NOMO-1 treated with DMSO at 0.1 percent for 48 hours (cell line): ENCODE data around the gene GPR39.
"Not testable (repeated sequence)": the region's sequence is repeated elsewhere in the genome, so short reads cannot be mapped to it uniquely, and the experiment has no call there.

ENCODE experiments used
- DNase-seq: peaks from one replicate; lab custom pipeline; 2025; ENCODE audit not compliant: unreplicated experiment; lab: John Stamatoyannopoulos, UW

GPR39 gene

DNA sequence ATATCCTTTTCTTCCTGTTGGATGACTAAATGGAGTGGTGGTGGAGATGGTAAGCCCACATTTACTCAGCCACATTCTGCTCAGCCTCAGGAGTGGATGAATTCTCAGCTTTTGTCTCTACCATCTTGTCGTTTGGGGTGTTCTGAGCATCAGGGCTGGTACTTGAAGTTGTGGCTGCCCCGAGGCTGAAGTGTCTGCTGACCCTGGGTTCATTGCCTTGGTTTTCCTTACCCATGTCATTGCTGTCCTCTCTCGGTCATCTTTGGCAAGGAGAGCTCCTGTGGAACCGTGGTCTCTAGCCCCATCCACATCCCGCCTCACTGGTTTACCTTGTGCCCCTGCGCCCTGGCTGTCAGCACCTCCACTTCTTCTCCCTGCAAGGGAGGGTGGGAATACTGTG, 71.9 kb downstream of the GPR39 start:
- DNase-seq = no peak

DNA sequence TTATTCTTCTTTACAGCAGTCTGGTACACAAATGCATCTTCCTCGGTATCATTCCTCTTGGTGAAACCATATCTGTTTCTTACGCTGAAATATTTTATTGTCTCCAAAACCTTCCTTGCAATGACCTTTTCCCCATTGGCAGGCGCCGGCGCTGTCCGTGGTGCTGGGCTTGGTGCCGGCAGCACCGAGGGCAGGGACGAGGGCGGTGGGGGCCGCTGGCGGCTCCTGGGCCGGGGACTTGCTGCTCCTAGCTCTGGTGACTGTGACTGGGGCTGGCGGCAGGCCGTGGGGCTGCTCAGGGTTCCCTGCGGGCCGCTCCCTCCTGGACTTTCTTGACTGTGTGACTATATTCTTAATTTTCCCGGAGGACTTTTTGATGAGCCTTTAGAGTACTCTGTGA, 72.5 kb downstream of the GPR39 start:
- DNase-seq = no peak

DNA sequence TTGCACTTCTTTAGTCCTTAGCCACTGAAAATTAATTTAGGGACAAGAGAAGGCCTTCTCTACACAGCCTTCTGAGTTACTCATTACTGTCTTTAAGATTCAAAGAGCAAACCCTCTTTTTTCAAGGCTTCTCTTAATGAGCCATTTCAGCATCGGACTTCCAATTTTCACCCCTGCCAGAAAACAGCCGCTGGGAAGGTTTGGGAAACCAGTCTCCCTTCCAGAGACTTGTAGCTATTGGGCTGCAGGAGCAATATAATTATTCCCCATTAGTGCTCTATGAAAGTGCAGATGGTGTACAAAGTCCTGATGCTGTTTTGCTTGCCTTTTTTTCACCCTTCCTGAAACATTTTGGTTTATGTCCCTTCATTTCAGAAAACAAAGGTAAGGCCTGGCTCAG, 79.3 kb downstream of the GPR39 start:
- no peak for DNase-seq

GRCh38 chr2:132496555-132496954, 80.0 kb downstream of the GPR39 start:
- no peak for DNase-seq

GRCh38 chr2:132497591-132497990, 81.0 kb downstream of the GPR39 start:
- no peak for DNase-seq

GRCh38 chr2:132503701-132504100, 87.1 kb downstream of the GPR39 start:
- DNase-seq = no peak

- DNase-seq = no peak
Observed at GRCh38 chr2:132515010-132515409, 98.4 kb downstream of the GPR39 start.

GRCh38 chr2:132517386-132517785, 100.8 kb downstream of the GPR39 start:
- no peak for DNase-seq

DNA sequence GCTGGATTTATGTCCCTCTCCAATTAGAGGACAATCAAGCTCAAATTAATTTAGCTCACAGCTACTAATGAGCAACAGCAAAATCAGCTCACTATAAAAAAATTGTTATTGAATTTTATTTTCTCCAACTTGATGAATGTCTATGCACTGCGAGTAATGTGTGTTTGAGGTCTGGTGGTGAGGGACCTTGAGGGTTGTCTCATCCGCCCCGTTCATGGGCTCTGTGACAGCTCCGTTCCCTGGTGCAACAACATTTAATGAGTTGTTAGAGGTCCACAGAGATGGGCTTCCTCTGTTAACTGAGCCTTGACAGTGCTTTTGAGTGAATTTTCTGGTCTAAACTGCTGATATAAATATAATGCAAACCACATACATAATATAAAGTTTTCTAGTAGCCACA, 101.7 kb downstream of the GPR39 start:
- DNase-seq = no peak

DNA sequence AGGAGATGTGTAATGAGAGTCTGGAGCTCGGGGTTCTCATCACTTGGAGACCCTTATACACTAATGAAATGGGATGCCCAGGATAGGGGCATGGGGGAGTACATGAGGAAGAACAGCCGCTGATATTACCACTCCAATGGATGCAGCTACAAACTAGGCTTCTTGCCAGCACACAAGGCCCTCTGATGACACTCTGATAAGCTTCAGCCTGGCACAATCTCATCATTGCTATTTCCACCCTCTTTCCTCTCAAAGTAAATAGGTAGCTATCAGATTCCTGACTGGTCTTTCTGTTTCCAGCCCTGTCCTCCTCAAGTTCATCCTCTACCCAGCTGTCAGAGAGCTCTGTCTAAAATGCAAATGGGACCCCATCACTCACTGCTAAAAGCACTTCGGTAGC, 103.0 kb downstream of the GPR39 start:
- DNase-seq = no peak

DNA sequence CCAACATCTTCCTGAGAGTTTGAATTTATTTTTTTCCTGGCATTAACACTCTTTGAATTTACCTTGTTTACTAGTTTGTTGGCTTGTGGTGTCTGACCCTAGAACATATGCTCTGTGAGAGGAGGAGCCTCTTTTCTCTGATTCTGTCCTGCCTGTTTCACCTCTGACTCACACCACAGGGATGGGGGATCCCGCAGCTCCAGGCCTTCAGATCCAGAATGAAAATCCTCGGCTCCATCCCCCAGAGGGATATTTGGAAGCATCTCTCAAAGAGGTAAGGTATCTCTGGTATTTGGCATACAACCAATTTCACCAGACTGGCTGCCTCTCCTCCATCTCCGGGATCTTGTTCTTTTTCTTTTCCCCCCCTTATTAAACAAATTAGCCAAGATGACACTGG, 104.7 kb downstream of the GPR39 start:
- DNase-seq = no peak

- DNase-seq = no peak
Observed at GRCh38 chr2:132522901-132523300, 106.3 kb downstream of the GPR39 start.

- not testable (repeated sequence) for DNase-seq
Observed at GRCh38 chr2:132537061-132537460, 120.5 kb downstream of the GPR39 start.

DNA sequence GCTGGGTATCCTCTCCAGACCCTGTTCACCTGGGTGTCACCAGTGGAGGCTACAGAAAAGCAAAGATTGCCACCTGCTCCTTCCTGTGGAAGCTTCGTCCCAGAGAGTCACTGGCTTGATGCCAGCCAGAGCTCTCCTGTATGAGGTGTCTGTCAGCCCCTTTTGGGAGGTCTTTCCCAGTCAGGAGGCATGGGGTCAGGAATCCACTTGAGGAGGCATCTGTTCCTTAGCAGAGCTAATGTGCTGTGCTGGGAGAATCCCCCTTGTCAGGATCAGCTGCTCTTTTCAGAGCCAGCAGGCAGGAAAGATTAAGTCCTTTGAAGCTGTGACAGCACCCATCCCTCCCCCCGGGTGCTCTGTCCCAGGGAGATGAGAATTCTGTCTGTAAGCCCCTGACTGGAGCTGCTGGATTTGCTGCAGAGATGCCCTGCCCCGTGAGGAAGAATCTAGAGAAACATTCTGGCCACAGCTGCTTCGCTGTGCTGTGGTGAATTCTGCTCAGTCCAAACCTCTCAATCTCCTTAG, 121.8 kb downstream of the GPR39 start:
- no peak for DNase-seq

GRCh38 chr2:132540166-132540565, 123.6 kb downstream of the GPR39 start:
- no peak for DNase-seq

- DNase-seq = peak; percentile 8
Observed at GRCh38 chr2:132542953-132543569, 126.5 kb downstream of the GPR39 start.

DNA sequence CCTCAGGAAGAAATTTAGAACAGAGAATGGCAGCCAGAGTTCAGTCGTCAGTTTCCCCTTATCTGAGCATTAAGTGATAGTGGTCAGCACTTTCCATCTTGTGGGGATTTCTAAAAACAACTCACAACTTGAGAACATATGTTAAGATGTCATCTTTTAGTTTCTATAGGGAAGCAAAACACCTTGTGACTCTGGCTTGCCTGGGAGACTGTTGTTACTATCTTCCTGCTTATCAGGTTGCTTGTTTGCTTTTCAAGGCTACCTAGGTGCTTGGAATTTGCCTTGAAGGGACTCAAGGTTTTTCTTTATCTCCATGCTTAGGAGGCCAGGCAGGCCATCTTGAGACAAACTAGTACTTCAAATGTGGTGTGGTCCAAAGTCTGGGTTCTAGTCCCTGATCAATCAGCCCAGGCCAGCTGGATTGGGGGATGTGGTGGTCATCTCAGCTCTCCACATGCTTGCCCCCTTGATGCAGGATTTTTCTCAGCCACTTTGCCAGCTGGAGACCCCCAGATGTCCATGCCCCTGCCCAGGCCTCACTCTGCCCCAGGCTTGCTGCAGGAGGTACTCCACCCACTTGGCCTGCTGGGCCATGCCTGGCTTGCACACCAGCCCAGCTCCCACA, 127.5 kb downstream of the GPR39 start:
- DNase-seq = no peak

- DNase-seq = peak; percentile 23
Observed at GRCh38 chr2:132547090-132547687, 130.6 kb downstream of the GPR39 start.

DNA sequence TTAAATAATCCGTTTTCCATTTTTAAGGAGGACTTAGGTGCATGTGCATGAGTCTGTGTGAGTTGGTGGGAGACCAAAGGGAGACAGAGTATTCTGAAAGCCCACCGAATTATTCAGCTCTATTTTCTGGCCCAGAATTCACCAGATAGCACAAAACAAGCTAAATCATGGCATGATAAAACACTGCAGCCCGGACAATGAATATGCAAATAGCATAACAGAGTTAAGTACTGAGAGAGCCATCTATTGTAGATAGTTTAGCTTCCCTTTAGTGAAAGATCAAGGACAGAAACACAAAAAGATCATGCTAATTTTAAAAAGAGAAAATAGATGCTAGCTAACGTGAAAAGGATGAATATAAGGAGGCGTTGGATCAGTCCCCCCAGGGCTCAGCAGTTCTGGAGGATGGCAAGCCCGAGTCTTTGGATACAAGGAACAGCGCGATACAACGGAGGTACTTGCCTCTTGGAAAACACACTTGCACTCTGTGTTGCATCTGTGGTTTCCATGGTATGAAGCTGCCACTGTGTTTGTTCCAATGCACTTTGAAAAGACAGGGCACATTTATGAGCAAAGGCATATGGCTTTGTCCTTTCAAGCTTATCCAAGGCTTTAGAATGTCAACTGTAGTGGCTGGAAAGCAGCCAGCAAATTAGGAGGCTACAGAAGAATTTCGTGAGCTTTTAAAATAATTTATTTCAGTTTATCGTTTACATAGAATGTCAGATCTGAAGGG, 133.5 kb downstream of the GPR39 start:
- no peak for DNase-seq

GRCh38 chr2:132550946-132551345, 134.3 kb downstream of the GPR39 start:
- no peak for DNase-seq

GRCh38 chr2:132557694-132558093, 141.1 kb downstream of the GPR39 start:
- no peak for DNase-seq

DNA sequence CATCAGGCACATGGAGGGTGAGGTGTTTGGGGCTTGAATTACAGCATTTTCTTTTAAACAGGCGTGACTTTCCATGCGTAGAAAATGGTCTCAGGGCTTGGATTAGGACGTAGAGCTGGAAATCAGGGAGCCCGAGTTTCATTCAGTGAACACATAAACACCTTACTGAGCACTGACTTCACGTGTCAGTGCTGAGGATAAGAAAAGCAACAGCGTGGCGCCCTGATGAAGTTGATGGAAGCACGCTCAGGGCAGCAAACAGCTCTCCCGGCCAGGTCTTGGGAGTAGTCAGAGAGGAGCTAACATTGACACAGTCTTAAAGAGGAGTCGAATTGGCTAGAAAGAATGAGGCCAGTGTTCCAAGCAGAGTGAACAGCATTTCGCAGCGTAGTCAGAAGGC, 142.7 kb downstream of the GPR39 start:
- DNase-seq = no peak
